GM18858 (cell line): ENCODE measurements around the gene SH2D4B.
A peak's percentile ranks its signal among the peaks of the same experiment; 100 is the strongest.

Experiments
- ATAC-seq: cut with Tn5 transposase; IDR thresholded peaks from one replicate; pipeline ENCODE4 v1.9.1; 2021; ENCODE audit not compliant: unreplicated experiment

The SH2D4B gene

GRCh38 chr10:80681142-80681541 is 143.4 kb downstream of the SH2D4B start:
- no peak for ATAC-seq

- ATAC-seq: peak; percentile 77
These were observed 146.6 kb downstream of the SH2D4B start for GRCh38 chr10:80684259-80684658.

- no peak for ATAC-seq
These were observed 147.7 kb downstream of the SH2D4B start for GRCh38 chr10:80685355-80685754.

- ATAC-seq: peak; percentile 62
These were observed 149.2 kb downstream of the SH2D4B start for GRCh38 chr10:80686734-80687475.

- no peak for ATAC-seq
These were observed 149.7 kb downstream of the SH2D4B start for GRCh38 chr10:80687476-80687789.

GRCh38 chr10:80690434-80690833 is 152.7 kb downstream of the SH2D4B start:
- ATAC-seq: no peak

GRCh38 chr10:80691441-80691840 is 153.7 kb downstream of the SH2D4B start:
- ATAC-seq: no peak

- no peak for ATAC-seq
These were observed 155.9 kb downstream of the SH2D4B start for GRCh38 chr10:80693565-80693964.

GRCh38 chr10:80694930-80695329 is 157.2 kb downstream of the SH2D4B start:
- no peak for ATAC-seq
